Coronary artery (tissue), 2 donors: ENCODE data around the gene TGFBI.

ENCODE experiments used
- DNase-seq: peaks from one replicate; pipeline ENCODE4 v3.0.0-alpha.2; 2017; ENCODE audit warnings: low spot score
- H3K27ac ChIP-seq, 2 donors: fragments of 200-600 bp; sonication (generic); one replicate each; pipeline ENCODE4 v1.5.1; 2016 to 2019
- H3K4me3 ChIP-seq: fragments of 200-600 bp; sonication (generic); 2 replicates; pipeline ENCODE4 v1.5.1; 2016; ENCODE audit warnings: mild to moderate bottlenecking, moderate library complexity
- CTCF ChIP-seq: fragments of 200-600 bp; sonication (generic); IDR thresholded peaks from one replicate; pipeline ENCODE4 v1.5.1; 2019; ENCODE audit warnings: antibody characterized with exemption

Gene TGFBI

GRCh38 chr5:136086783-136087566 is 58.2 kb downstream of the TGFBI start:
- H3K27ac ChIP-seq, result no peak overlapping the region
- no peak for DNase-seq
- H3K4me3 ChIP-seq, result no peak overlapping the region
- no peak for TF ChIP-seq CTCF

DNA sequence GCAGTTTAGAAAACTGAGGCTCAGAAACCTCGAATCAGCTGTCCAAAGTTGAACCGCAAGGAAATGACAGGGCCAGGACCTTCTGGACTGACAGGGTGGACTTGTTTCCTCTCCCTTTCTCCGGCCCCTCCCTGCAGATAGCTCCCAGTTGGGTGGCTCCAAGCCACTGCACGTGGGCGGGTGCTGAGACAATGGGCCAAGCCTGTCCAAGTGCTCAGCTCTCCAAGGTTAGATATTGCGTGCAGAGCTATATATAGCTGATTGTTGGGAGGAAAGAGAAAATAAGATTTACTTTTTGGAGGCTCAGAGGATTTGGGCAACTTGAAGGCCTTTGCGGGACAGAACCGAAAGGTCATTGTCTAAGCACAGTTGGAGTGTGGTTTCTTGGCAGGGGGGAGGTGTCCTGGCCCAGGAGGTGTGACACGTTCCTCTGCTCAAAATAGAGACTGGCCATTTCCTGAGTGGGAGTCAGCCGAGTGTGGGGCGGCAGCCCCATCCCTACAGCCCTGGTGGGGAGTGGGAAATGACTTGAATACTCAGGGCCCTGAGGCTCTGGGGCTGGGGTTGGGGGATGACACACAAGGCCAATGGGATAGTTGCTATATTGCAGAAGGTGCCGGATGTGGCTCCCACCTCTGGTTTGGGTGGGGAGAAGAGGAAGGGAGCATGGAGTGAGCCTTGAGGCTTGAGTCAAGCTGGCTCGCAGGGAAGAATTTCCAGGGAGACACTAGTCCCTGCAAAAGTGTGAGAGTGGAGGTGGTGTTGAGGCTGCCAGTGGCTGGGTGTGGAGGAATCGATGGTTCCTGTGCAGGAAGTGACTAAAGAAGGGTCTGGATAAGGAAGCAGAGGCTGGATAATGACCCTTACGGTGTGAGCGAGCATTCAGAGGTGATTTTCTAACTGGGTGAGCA is 59.4 kb downstream of the TGFBI start:
- TF ChIP-seq CTCF, result no peak
- Histone ChIP-seq H3K4me3 (peak overlapping the region; percentile 30), H3K27ac (peak overlapping the region in 1 of 2 donors; percentile 73)
- no peak for DNase-seq

DNA sequence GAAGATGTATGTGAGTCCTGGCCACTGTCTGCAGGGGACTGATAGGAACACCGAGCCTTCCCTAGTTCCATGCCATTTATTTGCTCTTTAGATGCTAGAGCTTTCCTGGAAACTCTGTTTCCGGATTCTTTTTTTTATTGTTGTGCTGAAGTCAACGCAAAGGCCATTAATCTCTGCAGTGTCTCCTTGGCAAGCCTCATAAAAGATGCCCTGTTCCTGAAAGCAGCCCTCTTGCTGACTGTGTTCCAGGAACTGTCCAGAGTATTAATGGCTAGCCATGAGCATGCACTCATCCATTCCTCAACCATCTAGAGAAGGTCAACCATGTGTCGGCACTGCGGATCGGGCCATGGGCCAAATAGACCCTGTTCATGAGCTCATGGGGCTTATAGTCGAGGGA is 61.0 kb downstream of the TGFBI start:
- DNase-seq, result no peak
- H3K27ac ChIP-seq, result no peak overlapping the region
- TF ChIP-seq CTCF, result no peak
- no peak overlapping the region for H3K4me3 ChIP-seq

- no peak overlapping the region for H3K27ac ChIP-seq
Measured at GRCh38 chr5:136090319-136090718, 61.5 kb downstream of the TGFBI start.

DNA sequence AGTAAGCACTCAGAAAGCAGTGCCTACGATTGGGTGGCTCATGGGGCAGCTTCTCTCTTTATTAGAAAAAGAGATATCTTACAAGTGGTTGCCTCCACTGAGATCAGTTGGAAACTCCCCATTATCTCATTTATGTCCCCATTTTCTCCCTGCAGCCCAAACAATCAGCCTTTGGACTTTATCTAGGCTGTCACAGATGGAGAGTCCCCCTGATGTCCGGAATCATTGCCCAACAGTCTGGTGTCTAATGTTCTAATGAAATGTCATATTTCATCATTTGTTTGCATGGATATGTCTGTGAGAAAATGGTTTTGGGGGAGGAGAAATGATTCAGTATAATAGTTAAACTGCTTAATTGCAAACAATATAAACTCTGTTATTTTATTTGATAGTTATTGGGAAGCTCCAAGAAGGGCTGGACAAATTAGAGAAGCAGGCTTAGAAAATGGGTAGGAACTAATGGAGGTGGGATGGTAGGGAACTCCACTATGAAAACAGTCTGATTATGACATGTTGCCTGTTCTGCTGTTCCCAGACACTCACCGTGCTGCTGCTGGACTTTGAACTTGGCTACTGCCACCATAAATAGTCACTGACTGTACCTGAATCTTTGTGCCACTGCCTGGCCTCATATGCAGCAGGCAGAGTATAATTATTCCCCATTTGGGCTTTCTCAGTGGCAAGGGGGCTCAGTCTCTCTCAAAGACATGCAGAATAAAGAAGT is 65.6 kb downstream of the TGFBI start:
- DNase-seq, result no peak
- Histone ChIP-seq H3K27ac (no peak overlapping the region), H3K4me3 (no peak overlapping the region)
- no peak for TF ChIP-seq CTCF

More at GRCh38 chr5:136090319-136090718, 61.5 kb downstream of the TGFBI start:
- no peak for DNase-seq
- TF ChIP-seq CTCF, result no peak
- no peak overlapping the region for H3K4me3 ChIP-seq

DNA sequence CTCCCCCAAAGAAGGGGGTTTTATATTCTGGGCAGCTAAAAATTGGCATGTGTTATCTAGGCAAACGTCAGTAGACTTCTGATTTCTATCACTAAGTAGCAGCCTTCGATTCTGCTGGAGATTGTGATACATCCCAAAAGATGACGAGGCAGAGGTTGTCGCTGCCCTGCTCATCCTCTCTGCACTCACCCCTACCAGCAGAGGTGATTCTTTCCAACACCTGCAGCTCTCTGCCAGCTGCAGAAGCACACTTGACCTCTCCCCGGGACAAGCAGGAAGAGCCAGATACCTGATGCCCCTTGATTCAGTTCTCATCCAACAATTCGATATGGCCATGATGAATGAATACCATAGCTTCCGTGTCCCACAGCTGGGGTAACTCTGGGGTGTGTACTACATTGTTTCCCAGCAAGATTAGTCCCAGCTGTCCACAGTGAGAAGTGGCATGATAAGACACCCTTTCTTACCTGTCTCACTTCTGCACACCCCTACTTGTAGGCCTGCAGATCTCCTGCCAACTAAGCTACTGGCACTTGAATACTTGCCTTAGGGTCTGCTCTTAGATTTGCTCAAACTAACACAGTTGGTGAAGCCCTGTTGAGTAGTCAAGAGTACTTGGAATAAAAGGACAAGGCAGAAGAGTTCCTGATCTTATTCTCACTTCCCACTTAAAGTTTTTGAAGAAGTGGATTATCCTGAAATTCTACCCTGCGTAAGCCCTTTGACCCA is 66.3 kb downstream of the TGFBI start:
- DNase-seq, result no peak
- TF ChIP-seq CTCF, result no peak
- no peak overlapping the region for H3K4me3 ChIP-seq
- no peak overlapping the region for H3K27ac ChIP-seq
